ENCODE data around the gene FGF14.
A peak's percentile ranks its signal among the peaks of the same experiment; 100 is the strongest.

GRCh38 chr13:102002287-102002686 lies 399.6 kb downstream of the FGF14 start:
- TF ChIP-seq CTCF (IDR thresholded peaks at IDR 0.05) (no peak), POLR2AphosphoS5 (IDR thresholded peaks at IDR 0.05) (peak; percentile 64 to 95 (median 93))
